ENCODE data around the gene HBG2.

The HBG2 gene

DNA sequence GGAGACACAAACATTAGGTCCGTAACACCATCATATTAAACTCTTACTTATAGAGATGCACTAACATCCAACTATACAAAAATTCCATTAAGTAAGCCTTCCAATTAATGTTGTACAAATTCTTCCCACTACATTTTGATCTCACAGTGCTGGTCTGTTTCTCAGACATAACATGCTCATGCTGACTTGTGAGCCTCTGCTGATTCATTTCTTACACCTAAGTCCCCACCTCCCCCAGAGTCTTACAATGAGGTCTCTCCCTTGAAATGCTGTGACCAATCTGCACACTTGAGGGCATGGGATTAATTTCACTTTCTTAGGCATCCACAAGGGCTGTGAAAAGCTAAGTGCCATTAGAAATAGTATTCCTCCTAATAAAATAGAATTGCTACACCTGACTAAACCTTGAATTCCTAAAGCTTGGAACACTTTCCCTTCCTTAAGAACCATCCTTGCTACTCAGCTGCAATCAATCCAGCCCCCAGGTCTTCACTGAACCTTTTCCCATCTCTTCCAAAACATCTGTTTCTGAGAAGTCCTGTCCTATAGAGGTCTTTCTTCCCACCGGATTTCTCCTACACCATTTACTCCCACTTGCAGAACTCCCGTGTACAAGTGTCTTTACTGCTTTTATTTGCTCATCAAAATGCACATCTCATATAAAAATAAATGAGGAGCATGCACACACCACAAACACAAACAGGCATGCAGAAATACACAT lies 6.9 kb downstream of the HBG2 start:
- DNase-seq = no peak

DNA sequence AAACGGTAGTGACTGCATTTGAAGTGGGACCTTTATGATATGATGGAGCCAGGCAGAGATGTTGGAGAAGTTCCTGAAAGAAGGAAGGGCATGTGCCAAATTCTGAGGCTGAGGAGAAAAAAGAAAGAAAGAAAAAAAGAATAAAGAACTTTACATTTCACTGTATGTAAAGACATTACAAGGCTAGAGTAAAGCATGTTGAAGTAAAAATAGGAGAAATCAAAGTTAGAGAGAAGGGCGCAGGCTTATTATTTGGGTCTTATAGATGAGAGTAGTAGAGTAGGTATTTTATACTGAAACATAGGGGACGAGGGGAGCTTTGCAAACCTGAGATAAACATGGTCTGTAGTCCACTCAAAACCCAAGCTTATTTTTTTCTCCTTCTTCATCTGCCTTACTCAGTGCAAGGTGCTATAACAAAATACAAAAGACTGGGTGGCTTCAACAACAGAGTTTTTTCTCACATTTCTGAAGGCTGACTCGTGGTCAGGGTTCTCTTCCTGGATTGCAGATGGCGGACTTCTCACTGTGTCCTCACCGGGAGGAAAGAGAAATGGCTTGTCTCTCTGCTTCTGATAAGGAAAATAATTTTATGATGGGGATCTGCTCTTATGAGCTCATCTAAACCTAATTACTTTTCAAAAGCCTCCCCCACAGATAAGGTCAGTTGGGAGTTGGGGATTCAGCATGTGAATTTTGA lies 7.7 kb downstream of the HBG2 start:
- no peak for DNase-seq

DNA sequence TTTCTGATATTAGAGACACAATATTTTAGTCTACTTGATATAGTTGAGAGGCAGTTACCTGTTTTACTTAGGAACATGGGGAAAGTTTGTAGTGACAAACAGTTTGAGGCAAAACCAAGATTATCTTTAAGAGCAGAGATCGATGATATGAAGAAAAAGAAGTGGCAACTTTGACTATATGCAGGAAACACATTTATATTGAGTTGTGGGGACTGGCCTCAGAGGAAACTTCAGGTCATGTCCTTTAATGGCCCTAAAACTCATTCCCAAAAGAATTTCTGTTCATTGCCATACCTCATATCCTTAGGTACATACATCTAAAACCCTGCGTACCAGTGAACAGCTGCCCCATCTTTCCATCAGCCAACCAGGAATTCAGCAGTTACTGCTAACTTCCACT lies 9.4 kb downstream of the HBG2 start:
- DNase-seq = no peak

DNA sequence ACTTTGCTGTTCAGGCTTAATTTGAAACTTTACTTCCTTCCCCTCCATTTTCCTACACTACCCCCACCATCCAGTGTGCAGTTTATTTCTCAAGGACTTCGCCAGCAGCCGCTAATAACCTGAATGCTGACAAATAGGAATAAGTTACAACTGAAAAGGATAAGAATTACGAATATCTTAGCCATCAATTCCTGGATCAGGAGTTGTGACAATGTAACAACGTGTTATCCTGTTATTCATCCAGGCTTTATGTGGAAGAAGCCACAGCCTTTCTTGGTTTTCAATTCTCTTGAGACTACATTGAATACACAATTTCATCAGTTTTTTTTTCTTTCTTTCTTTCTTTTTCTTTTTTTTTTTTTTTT lies 10.8 kb downstream of the HBG2 start:
- no peak for DNase-seq

DNA sequence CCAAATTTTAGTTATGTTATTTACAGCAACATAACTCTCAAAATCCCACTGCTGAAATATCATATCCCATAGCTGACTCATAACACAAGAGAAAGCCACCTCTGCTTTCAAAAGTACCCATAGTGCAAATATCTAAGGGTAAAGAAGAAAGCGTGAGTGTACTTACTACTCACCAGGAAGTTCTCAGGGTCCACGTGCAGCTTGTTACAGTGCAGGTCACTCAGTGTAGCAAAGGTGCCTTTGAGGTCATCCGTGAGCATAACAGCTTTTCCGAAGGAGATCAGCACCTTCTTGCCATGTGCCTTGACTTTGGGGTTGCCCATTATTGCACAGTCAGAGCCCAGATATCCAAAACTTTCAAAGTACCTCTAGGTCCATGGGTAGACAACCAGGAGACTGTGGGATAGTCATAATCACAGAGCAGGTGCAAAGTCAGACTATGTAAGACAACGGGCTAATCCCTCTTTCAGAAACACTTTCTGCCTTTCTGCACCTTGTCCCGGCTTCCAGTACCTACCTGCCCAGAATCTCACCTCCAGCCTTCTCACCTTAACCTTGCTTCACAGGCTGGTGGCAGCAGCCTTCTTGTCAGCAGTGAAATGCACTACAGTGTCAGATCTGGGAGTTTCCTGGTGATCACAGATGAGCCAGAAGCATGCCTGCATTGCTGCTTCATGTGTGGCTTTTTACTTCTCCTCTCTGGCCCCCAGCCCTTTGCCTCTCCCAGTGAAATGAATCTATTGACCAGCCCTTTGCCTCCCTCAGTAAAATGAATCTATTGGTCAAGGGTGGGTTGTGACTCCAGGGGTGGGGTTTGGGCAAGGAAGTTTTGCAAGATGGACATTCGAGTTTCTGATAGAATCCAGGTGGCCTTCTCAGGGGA lies 11.4 kb downstream of the HBG2 start:
- no peak for DNase-seq

DNA sequence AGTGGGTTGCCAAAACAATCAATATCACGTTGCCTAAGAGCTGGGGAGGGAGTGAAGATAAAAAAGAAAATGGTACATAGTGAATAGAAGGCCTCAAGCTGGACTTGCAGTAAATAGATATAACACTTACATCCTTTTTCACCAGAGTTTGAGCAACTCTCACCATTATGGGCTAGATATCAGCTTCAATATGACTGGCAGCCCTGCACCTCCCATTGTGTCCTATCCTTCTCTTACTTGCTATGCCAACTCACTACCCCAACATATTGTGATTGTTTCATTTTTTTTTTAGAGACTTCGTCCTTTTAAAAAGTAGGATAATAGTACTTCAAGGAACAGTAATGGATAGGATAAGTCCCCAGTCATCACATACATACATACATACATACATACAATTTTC lies 12.4 kb downstream of the HBG2 start:
- no peak for DNase-seq

DNA sequence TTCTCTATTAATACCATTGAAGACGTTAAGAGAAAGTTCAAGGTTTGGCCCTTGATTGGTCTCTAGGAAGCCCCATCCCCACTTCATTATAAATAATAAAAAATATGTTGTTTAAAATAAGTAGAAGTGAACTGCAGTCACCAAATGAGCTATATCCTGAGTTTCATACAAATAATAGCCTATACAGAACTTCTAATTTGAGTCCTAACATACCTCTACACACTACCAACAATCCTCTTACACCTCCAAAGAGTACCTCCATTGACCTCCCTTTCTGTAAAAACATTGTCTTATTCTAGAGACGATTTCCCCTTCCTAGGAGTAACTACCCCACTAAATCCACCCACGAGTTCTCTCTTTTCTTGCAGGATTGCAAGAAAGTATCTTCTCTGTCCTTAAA lies 13.1 kb downstream of the HBG2 start:
- no peak for DNase-seq

DNA sequence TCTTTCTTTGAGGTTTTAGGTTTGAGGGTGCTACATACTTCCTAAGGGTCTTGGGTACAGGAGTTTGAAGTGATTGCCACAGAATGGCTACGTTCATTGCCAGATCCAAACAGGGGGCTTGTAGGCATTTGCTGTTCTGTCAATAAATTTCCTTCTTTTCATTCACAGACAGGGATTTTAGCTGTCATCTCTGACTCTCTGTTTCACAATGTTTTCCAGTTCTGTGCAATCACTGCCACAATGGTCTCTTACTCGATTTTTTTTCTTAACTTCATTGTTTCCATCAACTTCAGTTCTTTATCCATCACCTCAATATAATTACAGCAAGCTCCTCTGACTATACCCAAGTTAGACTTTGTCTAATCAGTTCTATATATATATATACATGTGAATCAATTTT lies 14.1 kb downstream of the HBG2 start:
- no peak for DNase-seq

DNA sequence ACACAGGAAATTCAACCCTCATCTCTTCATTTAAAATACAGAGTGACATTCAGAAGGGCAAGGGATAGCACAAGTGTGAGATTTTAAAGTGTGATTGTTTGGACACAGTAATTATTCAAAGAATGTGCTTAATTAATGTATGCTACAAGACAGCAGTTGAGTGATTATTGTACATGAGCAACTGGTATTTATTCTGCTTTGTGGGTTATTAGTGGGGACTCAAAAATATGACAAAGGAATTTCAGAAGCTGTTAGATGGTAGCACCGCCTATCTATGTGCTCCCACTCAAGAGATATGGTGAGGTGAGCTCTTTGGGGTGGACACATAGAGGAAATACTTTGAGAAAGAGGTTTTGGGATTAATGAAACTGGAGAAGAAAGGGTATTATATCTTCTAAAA lies 14.5 kb downstream of the HBG2 start:
- DNase-seq = no peak

DNA sequence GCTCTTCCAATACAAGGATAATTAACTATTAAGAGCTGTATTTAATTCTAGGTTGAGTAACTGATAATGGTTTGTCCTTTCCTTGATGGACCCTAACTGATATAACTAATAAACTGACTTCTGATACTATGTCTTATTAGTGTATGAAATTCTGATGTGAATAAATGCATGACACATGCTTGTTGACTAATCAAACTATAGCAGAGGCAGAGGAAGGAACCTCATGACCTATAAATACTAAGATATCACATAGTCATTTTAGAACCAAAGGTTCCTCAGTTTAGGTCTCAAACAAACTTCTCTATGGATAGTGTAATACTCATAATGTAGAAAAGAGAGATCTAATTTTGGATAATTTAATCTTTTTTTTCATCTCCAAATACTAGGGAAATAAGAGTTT lies 15.5 kb downstream of the HBG2 start:
- DNase-seq = no peak

DNA sequence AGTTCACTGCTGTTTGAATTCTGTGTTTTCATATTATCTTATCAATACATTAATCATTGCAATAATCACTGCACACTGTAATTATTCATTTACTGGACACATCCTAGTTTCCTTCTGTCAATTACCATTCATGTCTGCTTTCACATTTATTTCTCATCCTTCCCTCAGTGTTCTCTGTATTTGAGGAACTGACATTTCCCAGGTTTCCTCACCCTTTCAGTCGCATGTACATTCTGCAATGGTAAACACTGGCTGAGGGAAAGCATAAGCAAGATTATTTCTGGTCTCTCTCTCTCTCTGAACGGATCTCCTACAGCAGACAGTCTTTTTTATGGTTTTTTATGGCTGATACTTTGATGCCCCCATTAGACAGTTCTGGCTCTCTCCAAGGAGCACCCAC lies 16.1 kb downstream of the HBG2 start:
- no peak for DNase-seq

DNA sequence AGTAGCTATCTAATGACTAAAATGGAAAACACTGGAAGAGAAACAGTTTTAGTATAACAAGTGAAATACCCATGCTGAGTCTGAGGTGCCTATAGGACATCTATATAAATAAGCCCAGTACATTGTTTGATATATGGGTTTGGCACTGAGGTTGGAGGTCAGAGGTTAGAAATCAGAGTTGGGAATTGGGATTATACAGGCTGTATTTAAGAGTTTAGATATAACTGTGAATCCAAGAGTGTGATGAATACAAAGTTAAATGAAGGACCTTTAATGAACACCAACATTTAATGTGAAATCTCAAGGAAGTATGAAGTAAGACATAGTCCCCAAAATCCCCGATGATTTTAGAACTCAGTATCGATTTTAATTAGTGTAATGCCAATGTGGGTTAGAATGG lies 17.2 kb downstream of the HBG2 start:
- no peak for DNase-seq

DNA sequence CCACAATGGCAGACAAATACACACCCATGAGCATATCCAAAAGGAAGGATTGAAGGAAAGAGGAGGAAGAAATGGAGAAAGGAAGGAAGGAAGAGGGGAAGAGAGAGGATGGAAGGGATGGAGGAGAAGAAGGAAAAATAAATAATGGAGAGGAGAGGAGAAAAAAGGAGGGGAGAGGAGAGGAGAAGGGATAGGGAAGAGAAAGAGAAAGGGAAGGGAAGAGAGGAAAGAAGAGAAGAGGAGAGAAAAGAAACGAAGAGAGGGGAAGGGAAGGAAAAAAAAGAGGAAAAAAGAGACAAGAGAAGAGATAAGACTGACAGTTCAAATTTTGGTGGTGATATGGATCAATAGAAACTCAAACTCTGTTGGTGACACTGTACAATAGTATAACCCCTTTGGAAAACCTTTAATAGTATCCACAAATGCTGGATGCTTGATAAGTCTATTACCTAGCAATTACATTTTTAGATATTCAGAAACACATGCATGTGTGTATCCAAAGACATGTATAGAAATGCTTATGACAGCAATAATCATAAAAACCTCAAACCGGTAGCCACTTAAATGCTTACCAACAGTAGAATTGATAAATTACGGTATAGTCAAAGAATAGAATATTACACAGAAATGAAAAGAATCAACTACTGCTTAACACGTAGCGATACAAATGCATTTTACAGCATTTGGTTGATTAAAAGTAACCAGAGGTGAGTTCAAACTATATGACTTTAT lies 19.1 kb downstream of the HBG2 start:
- DNase-seq = no peak

DNA sequence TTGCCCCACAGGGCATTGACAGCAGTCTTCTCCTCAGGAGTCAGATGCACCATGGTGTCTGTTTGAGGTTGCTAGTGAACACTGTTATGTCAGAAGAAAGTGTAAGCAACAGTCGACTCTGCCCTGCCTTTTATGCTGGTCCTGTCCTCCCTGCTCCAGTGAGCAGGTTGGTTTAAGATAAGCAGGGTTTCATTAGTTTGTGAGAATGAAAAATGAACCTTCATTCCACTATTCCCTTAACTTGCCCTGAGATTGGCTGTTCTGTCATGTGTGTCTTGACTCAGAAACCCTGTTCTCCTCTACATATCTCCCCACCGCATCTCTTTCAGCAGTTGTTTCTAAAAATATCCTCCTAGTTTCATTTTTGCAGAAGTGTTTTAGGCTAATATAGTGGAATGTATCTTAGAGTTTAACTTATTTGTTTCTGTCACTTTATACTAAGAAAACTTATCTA lies 20.2 kb downstream of the HBG2 start, which contains the start of gene HBD:
Gene HBD, minus strand, starts transcription at position 103 of the 454 bp plus-strand sequence. Its CDS starts 50 bp downstream, at position 53.
- DNase-seq = no peak

DNA sequence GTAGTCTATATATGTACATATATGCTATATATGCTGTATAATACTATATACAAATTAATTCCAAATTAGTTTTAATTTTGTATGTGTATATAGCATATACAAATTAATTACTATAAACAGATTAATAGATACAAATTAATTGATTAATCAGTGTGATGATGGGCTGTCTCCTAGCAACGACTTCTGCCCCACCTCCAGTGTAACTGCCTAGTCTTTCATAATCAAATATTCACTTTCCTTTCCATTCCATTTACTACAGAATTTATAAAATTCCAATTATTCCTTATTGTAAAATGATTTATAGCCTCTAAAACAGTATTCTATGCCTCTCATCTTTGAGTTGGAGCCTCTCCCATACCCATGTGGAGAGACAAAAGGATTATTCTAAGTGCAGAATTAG lies 21.3 kb downstream of the HBG2 start:
- no peak for DNase-seq

DNA sequence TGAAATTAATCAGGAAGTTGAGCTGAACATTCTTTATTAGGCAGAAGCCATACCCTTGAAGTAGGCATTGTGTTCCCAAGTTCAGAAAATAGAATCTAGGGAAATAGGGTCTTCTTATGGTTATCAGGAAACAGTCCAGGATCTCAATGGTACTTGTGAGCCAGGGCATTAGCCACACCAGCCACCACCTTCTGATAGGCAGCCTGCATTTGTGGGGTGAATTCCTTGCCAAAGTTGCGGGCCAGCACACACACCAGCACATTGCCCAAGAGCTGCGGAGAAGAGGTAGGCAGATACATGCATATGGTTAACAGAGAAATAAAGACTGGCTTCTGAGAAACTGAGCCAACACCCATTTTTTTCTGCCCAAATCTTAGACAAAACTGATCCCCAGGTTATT lies 21.8 kb downstream of the HBG2 start:
- no peak for DNase-seq

DNA sequence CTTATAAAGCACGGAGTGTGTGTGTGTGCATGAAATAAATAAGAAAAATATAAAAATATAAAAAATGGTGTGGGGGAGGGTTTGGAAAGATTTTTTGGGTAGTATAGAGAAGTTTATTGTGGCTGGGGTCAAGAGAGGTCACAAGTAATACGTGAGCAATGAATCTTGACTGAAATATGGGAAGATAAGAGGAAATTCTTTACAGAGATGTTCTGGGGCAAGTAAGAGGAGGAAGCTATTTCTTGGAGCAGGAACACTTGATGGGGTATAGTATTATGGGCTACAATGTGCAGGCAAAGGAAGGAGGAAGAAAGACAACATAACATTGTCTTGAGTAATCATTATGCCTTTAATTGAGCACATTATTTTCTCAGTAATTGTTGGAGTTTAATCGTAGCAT lies 22.4 kb downstream of the HBG2 start:
- no peak for DNase-seq

DNA sequence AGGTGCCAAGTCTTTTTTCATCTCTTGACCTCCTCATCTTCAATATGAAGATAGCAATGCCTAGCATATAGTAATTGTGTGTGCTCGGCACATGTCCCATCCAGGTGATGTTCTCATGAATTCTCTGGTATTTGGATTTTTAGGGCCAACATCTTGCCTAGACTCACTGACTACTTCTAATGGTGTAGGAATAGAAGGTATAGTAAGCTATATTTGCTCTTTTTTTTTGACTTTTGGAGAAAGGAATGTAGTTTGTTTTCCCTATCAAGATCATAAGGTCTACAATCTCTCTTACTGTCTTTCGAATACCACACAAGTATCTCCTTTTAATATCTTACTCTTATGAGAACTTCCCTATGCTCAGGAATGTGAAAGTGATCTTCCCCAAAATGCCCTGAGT lies 23.5 kb downstream of the HBG2 start:
- no peak for DNase-seq

DNA sequence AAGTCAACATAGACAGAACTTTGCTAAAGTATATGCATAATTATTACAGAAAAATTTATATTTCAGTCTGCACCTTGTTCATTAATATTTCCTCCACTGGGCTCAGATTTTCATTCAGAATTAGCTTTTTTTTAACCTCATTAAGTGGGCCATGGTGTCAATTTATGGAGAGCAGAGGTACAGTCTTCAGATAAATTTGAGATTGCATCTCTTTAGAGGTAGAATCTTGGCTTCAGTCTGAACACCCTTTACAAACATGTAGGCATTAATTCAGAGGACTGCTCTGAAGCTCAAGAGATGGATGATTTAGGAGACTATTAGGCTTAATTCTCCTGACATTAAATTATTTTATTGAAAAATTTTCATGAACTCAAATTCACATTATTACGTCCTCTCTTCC lies 24.3 kb downstream of the HBG2 start:
- no peak for DNase-seq

DNA sequence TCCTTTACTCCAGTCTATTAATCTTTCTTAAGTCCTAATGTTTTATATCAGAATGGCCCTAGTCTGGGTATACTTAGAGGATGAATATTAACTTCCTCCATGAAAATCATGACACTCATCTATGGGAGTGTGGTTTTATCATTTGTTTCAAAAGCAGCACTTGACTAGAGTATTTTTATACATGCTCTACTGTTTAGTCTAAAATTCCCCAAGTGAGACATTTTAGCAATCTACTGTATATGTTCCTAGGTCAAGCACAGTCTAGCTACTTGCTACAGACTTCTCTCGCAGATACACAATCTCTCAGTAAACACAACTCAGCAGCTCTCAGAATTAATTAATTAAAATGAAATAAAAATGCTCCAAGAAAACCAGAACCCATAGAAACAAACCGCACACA lies 24.8 kb downstream of the HBG2 start:
- DNase-seq = no peak

DNA sequence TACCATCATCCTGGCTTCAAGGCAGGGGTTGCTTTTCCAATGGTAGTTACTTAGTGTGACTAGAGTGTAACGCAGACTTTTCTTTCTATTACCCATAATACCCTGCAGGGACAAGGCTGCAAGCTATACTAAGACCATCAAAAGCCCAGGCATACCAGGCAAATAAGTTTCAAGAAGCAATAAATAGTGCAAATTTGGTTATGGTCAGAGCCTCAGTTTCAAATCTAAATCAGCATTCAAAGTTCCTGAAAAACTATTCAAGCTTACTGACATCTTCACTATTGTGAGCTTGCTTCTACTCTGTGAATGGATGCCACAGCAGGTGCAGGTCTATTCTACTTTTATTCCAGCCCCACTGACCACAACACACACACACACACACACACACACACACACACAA lies 25.2 kb downstream of the HBG2 start:
- no peak for DNase-seq

DNA sequence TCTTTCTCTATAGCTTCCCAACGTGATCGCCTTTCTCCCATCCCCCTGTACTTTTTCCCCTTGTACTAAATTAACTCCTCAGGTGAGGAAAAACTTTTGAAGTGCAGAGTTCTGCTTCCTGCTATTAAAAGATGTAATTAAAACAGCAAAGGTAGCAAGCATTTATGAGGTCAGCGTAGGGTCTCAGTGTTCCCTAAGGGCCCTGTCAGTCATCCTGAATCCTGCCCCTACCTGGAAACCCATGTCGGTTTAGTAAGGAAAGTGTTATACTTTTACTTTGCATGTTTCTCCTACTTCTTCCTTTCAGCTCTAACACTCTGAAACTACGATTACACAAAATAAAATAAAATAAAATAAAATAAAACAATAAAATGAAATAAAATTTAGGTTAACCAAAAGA lies 26.5 kb downstream of the HBG2 start:
- no peak for DNase-seq

DNA sequence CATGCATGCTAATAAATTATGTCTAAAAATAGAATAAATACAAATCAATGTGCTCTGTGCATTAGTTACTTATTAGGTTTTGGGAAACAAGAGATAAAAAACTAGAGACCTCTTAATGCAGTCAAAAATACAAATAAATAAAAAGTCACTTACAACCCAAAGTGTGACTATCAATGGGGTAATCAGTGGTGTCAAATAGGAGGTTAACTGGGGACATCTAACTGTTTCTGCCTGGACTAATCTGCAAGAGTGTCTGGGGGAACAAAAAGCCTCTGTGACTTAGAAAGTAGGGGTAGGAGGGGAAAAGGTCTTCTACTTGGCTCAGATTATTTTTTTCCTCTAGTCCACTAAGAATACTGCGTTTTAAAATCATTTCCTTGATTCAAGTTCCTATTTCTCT lies 26.9 kb downstream of the HBG2 start:
- no peak for DNase-seq

Data from NCI-H2107 (cell line).